ENCODE results near the gene SUMO2.

SUMO2 gene

DNA sequence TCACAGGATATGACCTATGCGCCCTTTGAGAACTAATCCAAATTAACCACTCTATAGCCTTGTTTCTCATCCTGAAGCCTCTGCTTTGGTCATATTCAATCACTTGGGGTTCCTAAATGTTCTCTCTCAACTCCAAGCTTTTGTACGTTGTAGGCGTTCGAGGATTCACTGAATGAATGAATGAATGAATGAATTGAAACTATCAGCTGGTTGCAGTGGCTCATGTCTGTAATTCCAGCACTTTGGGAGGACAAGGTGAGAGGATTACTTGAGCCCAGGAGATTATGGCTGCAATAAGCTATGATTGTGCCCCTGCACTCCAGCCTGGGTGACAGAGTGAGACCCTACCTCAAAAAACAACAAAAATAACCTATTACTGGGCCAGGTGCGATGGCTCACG lies 5.9 kb upstream of the SUMO2 start:
- Histone ChIP-seq H3K79me2 (no peaks in the 10 kb centered on the region), H3K27me3 (ENCODE audit: control insufficient read depth, insufficient read depth, low read length) (no peaks in the 10 kb centered on the region), H2AFZ (no peak overlapping the region), H3K9ac (no peak overlapping the region), H3K9me3 (ENCODE audit: control insufficient read depth, low read length) (no peaks in the 10 kb centered on the region), H3K4me1 (no peaks in the 10 kb centered on the region), H3K36me3 (ENCODE audit: control insufficient read depth, insufficient read depth, low read length) (no peaks in the 10 kb centered on the region), H3K27ac (no peak overlapping the region), H3K4me3 (ENCODE audit: low read depth, low read length) (no peak overlapping the region), H3K4me2 (ENCODE audit: low read length) (no peak overlapping the region)
- TF ChIP-seq, protein P1, sequence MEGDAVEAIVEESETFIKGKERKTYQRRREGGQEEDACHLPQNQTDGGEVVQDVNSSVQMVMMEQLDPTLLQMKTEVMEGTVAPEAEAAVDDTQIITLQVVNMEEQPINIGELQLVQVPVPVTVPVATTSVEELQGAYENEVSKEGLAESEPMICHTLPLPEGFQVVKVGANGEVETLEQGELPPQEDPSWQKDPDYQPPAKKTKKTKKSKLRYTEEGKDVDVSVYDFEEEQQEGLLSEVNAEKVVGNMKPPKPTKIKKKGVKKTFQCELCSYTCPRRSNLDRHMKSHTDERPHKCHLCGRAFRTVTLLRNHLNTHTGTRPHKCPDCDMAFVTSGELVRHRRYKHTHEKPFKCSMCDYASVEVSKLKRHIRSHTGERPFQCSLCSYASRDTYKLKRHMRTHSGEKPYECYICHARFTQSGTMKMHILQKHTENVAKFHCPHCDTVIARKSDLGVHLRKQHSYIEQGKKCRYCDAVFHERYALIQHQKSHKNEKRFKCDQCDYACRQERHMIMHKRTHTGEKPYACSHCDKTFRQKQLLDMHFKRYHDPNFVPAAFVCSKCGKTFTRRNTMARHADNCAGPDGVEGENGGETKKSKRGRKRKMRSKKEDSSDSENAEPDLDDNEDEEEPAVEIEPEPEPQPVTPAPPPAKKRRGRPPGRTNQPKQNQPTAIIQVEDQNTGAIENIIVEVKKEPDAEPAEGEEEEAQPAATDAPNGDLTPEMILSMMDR (IDR thresholded peaks at IDR 0.05): no peak

DNA sequence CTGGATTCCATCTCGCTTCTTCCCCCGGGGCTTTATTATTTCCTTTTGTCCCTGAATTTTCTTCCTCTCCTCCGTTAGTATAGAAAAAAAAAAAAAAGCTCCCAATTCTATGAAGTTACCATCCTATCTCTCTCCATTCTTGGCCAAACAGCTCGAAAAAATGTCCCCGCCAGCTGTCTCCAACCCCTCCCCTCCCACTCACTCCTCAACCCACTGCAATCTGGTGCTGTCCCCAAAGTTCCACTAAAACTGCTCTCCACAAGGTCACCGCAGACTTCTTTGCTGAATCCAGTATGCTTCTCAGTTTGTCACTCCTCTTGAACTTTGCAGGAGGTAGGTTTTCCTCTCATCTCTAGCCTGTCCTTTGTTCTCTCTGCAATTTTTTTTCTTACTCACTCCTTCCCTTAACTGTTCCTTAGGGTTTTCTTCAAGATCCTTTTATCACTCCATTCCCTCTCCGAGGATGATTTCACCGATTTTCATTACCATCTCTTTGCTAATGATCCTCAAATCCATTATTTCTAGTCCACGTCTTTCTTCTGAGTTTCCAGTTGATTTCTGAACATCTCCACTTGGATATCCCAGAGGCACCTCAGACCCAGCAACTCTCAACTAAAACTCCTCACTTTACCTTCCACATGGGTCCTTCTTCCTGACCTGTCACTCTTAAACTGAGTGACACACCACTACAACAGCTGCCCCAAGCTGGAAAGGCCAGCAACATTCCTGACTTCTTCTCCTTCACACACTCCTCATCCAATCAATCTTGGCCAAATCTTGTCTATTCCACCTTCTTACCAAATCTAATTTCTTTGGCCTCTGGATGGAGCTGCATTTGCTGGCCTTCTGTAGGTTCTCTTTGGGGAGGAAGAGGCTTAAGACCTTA lies 1.5 kb upstream of the SUMO2 start:
- H2AFZ ChIP-seq: no peak overlapping the region

DNA sequence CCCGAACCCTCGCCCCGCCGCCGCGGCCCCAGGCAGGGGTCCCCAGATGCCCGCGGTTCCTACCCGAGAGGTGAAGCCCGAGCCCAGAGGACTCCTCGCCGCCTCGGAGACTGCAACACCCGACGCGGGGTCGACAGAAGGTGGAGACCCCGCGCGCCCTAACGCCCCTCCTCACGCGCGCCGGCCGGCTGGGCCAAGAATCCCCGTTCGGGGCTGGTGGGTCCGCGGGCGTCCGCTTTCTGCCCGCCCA lies 515 bp downstream of the SUMO2 start:
- peak overlapping the region; percentile 84 for H3K4me2 ChIP-seq (ENCODE audit: low read length)
- peak overlapping the region; percentile 87 for H2AFZ ChIP-seq
- no peaks in the 10 kb centered on the region for H3K27me3 ChIP-seq (ENCODE audit: control insufficient read depth, insufficient read depth, low read length)
- H3K27ac ChIP-seq: peak overlapping the region; percentile 97
- peak overlapping the region; percentile 73 for H3K9ac ChIP-seq
- no peaks in the 10 kb centered on the region for H3K36me3 ChIP-seq (ENCODE audit: control insufficient read depth, insufficient read depth, low read length)
- no peaks in the 10 kb centered on the region for H3K4me1 ChIP-seq
- H3K4me3 ChIP-seq (ENCODE audit: low read depth, low read length): peak overlapping the region; percentile 90
- H3K9me3 ChIP-seq (ENCODE audit: control insufficient read depth, low read length): no peaks in the 10 kb centered on the region
- TF ChIP-seq, protein P1 (IDR thresholded peaks at IDR 0.05): peak; percentile 41
- no peaks in the 10 kb centered on the region for H3K79me2 ChIP-seq

More for the DNA sequence above, 1.5 kb upstream of the SUMO2 start:
- H3K4me1 ChIP-seq: no peaks in the 10 kb centered on the region
- no peaks in the 10 kb centered on the region for H3K79me2 ChIP-seq
- TF ChIP-seq, protein P1 (IDR thresholded peaks at IDR 0.05): no peak
- no peaks in the 10 kb centered on the region for H3K36me3 ChIP-seq (ENCODE audit: control insufficient read depth, insufficient read depth, low read length)
- no peaks in the 10 kb centered on the region for H3K27me3 ChIP-seq (ENCODE audit: control insufficient read depth, insufficient read depth, low read length)
- no peak overlapping the region for H3K27ac ChIP-seq
- H3K4me3 ChIP-seq (ENCODE audit: low read depth, low read length): no peak overlapping the region
- no peak overlapping the region for H3K4me2 ChIP-seq (ENCODE audit: low read length)
- H3K9me3 ChIP-seq (ENCODE audit: control insufficient read depth, low read length): no peaks in the 10 kb centered on the region
- H3K9ac ChIP-seq: no peak overlapping the region

DNA sequence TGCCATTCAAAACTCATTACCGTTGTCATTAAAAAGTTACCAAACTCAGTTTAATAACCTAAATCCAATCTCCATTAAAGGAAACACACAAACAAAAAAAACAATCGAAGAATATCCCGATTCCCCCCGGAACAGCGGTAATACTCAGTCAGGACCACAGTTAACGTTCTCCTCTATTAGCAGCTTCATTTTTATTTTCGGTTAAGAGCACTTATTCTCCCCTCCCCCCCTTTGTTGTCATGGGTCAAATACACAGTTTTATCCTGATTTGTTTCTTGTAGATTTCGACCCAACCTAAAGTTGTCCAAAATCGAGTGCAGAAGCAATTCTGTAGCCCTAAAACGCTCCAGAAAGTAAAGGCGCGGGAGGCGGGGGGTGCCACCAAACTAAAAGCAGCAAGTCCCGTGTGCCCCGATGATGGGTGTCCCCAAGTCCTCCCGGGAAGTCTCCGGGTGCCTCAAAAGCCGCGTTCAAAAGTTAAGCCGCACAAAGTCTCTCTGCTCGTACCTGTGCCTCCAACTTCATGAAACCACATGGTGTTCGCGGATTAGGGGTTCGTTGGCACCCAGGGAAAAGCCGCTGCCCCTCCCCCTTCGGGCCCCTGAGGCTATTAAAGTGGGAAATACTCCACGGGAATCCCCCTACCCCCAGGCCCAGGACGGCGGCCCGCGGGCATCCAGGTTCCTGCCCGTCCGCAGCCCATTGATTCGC lies 996 bp downstream of the SUMO2 start:
- no peaks in the 10 kb centered on the region for H3K36me3 ChIP-seq (ENCODE audit: control insufficient read depth, insufficient read depth, low read length)
- H2AFZ ChIP-seq: peak overlapping the region; percentile 87
- H3K4me3 ChIP-seq (ENCODE audit: low read depth, low read length): peak overlapping the region; percentile 90
- H3K4me1 ChIP-seq: no peaks in the 10 kb centered on the region
- peak overlapping the region; percentile 97 for H3K27ac ChIP-seq
- TF ChIP-seq, protein P1 (IDR thresholded peaks at IDR 0.05): no peak
- no peaks in the 10 kb centered on the region for H3K27me3 ChIP-seq (ENCODE audit: control insufficient read depth, insufficient read depth, low read length)
- peak overlapping the region; percentile 73 for H3K9ac ChIP-seq
- peaks cover 2% of the 10 kb centered on the region for H3K79me2 ChIP-seq
- peak overlapping the region; percentile 84 for H3K4me2 ChIP-seq (ENCODE audit: low read length)
- no peaks in the 10 kb centered on the region for H3K9me3 ChIP-seq (ENCODE audit: control insufficient read depth, low read length)
